HG02840 (cell line): Measurements from ENCODE around the gene ADD1.

Experiments used
- ATAC-seq: cut with Tn5 transposase; IDR thresholded peaks from one replicate; pipeline ENCODE4 v1.9.1; 2021; ENCODE audit warnings: mild to moderate bottlenecking, moderate library complexity, moderate number of reproducible peaks; ENCODE audit not compliant: unreplicated experiment, low FRiP score

The ADD1 gene

GRCh38 chr4:2819244-2820215 is 24.1 kb upstream of the ADD1 start:
- no peak for ATAC-seq

DNA sequence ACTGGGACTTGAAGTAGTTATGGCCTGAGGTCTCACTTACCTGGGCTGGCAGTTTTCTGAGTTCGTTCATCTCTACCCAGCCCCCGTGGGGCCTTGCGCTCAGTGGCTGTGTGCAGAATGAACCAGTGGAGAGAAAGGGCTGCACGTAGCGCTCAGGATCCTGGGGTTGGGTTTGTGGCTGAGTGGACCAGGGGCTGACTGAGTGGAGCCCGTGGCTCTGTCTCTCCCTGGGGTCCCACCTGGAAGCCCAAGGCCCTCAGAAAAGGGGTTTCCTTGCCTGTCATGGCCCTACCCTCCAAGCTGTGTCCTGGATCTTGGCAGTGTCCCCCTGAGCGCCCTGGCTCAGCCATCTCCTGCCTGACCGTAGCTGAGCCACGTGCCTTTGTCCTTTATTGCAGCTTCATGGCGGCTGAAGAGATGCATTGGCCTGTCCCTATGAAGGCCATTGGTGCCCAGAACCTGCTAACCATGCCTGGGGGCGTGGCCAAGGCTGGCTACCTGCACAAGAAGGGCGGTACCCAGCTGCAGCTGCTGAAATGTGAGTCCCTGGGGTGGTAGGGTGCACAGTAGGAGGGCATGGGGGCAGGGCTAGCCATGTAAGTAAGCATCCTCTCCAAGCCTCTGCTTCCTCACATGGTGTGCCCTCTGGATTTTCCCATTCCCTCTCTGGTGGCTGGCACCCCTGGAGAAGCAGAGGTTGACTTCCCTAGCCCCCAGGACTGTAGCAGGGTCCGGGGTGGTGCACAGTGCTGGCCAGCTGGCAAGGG is 23.2 kb upstream of the ADD1 start:
- no peak for ATAC-seq

DNA sequence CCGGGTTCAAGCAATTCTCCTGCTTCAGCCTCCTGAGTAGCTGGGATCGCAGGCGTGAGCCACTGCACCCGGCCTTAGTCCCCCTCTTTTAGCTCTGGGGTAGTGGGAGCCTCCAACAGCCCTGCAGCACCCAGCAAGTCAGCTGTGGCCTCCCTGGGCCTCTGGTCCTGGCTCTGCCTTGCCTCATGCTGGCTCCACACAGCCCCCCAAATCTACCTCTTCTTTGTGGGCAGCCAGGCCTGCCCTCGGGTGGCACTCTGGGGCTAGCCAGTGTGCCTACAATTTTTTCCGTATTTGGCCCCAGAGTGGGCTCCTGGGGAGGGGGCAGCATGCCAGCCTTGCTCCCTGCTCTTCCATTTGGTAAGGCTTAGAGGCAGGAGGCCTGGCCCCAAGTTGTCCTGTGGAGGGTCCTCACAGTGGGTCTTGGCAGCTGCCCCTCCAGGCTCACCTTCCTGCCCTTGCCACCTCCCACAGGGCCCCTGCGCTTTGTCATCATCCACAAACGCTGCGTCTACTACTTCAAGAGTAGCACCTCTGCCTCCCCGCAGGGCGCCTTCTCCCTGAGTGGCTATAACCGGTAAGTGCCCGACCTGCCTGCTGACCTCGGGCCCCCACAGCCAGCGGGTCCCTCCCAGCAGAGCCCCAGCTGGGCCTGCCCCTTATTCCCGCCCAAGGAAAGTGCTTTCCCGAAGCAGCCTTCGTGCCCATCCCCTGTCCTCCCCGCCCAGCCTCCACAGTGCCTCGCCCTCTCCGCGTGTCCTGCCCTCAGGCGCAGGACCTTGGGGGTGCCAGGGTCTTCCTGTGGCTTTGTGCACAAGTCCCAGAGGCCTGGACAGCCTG is 21.0 kb upstream of the ADD1 start:
- ATAC-seq = no peak

- ATAC-seq = no peak
These were observed 20.4 kb upstream of the ADD1 start for GRCh38 chr4:2823301-2823670.

- ATAC-seq = no peak
These were observed 19.8 kb upstream of the ADD1 start for GRCh38 chr4:2823671-2824328.

DNA sequence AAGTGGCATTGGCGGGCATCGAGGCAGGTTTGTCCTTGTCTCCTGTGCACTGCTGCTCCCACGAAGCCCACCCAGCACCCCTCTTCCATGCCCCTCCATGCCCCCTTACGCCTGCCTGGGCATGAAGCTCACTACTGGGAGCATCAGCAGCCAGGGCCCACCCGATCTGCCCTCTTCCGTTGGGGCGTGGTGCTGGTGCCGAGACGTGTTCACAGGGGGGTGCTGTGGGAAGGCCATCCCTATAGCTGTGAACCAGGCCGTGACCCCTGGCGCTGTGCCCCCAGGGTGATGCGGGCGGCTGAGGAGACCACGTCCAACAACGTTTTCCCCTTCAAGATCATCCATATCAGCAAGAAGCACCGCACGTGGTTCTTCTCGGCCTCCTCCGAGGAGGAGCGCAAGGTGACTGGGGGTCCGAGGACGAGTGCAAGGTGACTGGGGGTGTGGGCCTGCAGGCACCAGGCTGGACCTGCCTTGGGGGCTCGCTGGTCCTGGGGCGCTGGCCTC is 19.3 kb upstream of the ADD1 start:
- ATAC-seq = no peak

GRCh38 chr4:2824836-2825381 is 18.7 kb upstream of the ADD1 start:
- ATAC-seq = no peak

GRCh38 chr4:2825740-2826139 is 17.9 kb upstream of the ADD1 start:
- ATAC-seq = no peak

- no peak for ATAC-seq
These were observed 16.4 kb upstream of the ADD1 start for GRCh38 chr4:2827071-2827873.

DNA sequence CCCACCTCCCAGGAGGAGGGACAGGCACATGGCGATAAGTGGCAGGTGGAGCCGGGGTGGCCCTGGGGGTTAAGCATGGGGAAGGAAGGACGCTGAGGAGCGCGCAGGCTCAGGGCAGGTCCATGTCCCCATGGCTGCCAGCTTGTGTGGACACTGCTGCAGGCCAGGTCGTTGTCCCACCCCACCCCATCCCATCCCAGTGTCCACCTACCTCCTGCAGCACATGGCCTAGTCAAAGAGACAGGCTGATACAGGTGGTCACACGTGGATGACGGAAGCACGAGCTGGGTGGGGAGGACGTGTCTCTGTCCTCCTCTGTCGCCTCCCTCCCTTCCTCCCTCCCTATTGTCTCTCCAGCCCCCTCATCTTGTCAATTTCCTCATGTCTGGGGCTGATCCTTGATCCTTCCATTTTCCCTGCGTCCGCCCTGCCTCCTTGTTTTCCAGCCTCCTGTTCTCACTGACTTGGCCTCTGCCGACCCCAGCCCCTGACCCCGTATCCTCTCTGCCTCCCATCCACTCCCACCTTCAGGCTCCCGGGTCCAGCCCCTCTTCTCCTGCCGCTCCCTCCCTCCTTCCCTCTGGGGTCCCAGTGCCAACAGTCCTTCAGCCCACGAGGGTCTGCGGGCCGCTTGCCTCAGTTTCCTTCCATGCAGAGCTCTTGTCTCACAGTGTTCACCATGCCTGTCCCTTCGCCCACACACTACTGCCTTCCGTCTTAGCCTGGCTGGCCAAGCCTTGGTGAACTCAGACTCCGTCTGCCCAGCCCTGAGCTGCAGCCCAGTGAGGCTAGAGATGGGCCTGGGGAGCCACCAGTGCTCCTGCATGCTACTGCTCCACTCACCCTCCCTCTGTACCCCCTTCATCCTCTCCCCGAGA is 15.5 kb upstream of the ADD1 start:
- no peak for ATAC-seq

- no peak for ATAC-seq
These were observed 14.9 kb upstream of the ADD1 start for GRCh38 chr4:2828758-2829181.

DNA sequence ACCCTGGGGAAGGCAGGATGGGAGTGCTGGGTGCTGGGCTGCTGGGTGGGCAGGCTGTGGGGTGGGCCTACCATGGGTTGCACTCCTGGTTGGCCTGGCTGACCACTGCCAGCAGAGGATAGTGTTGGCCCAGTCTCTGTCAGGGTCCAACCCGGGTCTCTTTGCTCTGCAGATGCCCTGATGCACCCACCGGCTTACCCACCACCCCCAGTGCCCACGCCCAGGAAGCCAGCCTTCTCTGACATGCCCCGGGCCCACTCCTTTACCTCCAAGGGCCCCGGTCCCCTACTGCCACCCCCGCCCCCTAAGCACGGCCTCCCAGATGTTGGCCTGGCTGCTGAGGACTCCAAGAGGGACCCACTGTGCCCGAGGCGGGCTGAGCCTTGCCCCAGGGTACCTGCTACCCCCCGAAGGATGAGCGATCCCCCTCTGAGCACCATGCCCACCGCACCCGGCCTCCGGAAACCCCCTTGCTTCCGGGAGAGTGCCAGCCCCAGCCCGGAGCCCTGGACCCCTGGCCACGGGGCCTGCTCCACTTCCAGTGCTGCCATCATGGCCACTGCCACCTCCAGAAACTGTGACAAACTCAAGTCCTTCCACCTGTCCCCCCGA is 14.2 kb upstream of the ADD1 start:
- ATAC-seq = no peak

GRCh38 chr4:2829933-2830451 is 13.7 kb upstream of the ADD1 start:
- ATAC-seq = no peak

DNA sequence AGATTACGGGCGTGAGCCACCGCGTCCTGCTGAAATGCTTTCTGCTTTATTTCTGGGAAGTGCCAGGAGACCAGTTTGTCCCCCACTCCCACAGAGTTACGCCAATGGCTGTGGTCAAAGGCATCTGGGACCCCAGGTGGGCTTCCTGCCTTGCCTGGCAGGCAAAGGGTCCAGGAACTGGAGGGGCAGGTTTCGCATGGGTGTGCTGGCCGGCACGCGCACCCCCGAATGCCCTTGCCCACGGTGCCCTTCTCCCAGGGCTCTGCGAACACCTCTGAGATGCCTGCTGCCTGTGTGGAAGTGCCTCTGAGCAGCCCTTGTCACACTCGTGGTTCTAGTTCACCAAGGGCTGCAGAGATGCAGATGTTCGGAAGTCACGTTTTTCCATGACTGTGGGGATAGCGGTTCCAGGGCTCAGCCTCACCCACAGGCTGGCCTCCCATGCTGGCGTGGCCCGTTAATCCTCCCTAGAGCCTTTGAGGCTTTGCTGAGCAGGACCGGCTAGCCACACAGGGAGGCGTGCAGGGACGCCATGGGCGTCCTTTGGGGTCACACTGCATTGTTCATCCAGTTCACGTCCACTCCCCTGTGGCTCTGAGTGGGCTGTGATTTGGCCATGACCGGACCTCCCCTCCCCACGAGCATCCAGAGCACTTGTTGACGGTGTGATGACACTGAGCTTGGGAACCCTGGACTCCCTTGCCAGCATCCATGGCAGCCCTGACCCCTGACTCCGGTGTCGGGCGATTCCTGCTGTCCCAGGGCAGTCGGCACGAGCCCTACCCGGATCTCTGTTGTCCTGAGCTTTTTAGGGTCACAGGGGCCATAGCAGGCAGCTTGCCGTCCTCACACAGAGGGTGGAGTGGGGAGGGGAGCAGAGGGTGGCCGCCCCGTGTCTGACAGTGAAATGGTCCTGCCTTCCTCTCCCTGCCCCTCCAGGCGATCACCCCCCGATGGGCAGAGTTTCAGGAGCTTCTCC is 12.7 kb upstream of the ADD1 start:
- ATAC-seq = no peak

GRCh38 chr4:2831611-2832308 is 11.9 kb upstream of the ADD1 start:
- ATAC-seq = no peak
